Left lung (tissue), 10 donors: ENCODE results near the gene GRM7. TPM values are rescaled to one million over a fixed set of nuclear protein-coding genes. Genes with fewer than 3 reads are reported as not detected.

Source experiments
- ATAC-seq: fragments of 200-7000 bp; cut with Tn5 transposase; one replicate; pipeline ENCODE4 v1.9.1; 2020; ENCODE audit warnings: moderate library complexity
- DNase-seq, 4 donors: peaks; one replicate each; pipeline ENCODE4 v3.0.0-alpha.2; 2013 to 2020
- H3K27ac ChIP-seq, 2 donors: fragments of 200-600 bp; sonication (generic) in 1 of 2; one replicate each; pipeline versions ENCODE4 v1.5.0 to v1.8.0; 2020 to 2021
- H3K27me3 ChIP-seq, 2 donors: fragments of 200-600 bp; sonication (generic) in 1 of 2; one replicate each; pipeline versions ENCODE4 v1.5.0 to v1.8.0; 2020 to 2021
- H3K36me3 ChIP-seq, 2 donors: fragments of 200-600 bp; sonication (generic) in 1 of 2; one replicate each; pipeline versions ENCODE4 v1.5.0 to v1.8.0; 2020 to 2021
- H3K4me1 ChIP-seq, 2 donors: fragments of 200-600 bp; one replicate each; pipeline ENCODE4 v1.8.0; 2021
- H3K4me3 ChIP-seq, 2 donors: fragments of 200-600 bp; sonication (generic) in 1 of 2; one replicate each; pipeline versions ENCODE4 v1.5.0 to v1.8.0; 2020 to 2021; ENCODE audit warnings: mild to moderate bottlenecking in 1 of 2
- H3K9me3 ChIP-seq, 2 donors: fragments of 200-600 bp; sonication (generic) in 1 of 2; one replicate each; pipeline versions ENCODE4 v1.5.0 to v1.8.0; 2020 to 2021
- CTCF ChIP-seq, 2 donors: fragments of 200-600 bp; sonication (generic) in 1 of 2; IDR thresholded peaks; one replicate each; pipeline versions ENCODE4 v1.5.0 to v1.8.0; 2021; ENCODE audit warnings: antibody characterized with exemption in 2 of 2
- intact Hi-C, 2 donors: fragments of 100-400 bp; cut with DNase I; formaldehyde crosslinking; loops; one replicate each; pipeline versions ENCODE4 v1.11.2 to v1.14.2; 2022
- polyA plus RNA-seq, 6 donors: library from polyadenylated mRNA; unstranded; fragments of 120-200 nt; gene quantifications; one replicate each; pipeline ENCODE4 v1.2.1, GENCODE V29; 2013; ENCODE audit not compliant: insufficient read length in 6 of 6
- total RNA-seq, 2 donors: library from RNA; stranded (reverse); fragmentation: NEBNext Ultra II Directional; extraction: Animal tissue kit (Norgen Biotek cat#: 25700); gene quantifications; one replicate each; pipeline ENCODE4 v1.2.1, GENCODE V29; 2021
- donor health status: DM: no; HTN: yes; CAD: no.
- donor health status: DM: no; HTN: no; CAD: no.

GRM7 gene
- total and polyA plus RNA-seq, 8 donors: 0.04 to 0.72 (median 0.27) TPM

GRCh38 chr3:7396534-7396933 lies 535.6 kb downstream of the GRM7 start:
- no peak for TF ChIP-seq CTCF (IDR thresholded peaks at IDR 0.05)
- Histone ChIP-seq H3K36me3 (no peaks in the 10 kb centered on the region), H3K9me3 (peaks cover 0 to 7% of the 10 kb centered on the region in 2 donors), H3K27ac (no peak overlapping the region), H3K4me1 (no peaks in the 10 kb centered on the region), H3K27me3 (no peaks in the 10 kb centered on the region), H3K4me3 (no peak overlapping the region)
- ATAC-seq (no peak), DNase-seq (no peak)
- intact Hi-C loops: no loop called here

GRCh38 chr3:7397097-7397496 lies 536.2 kb downstream of the GRM7 start:
- intact Hi-C loops: no loop called here
- no peak for ATAC-seq

GRCh38 chr3:7400360-7400759 lies 539.4 kb downstream of the GRM7 start:
- Histone ChIP-seq H3K4me1 (no peaks in the 10 kb centered on the region), H3K9me3 (no peaks in the 10 kb centered on the region), H3K36me3 (no peaks in the 10 kb centered on the region), H3K27me3 (no peaks in the 10 kb centered on the region), H3K27ac (no peak overlapping the region), H3K4me3 (no peak overlapping the region)
- no peak for TF ChIP-seq CTCF (IDR thresholded peaks at IDR 0.05)
- ATAC-seq (no peak), DNase-seq (no peak)
- intact Hi-C loops: no loop called here

More at GRCh38 chr3:7397097-7397496, 536.2 kb downstream of the GRM7 start:
- DNase-seq: no peak
- Histone ChIP-seq H3K4me3 (no peak overlapping the region), H3K36me3 (no peaks in the 10 kb centered on the region), H3K4me1 (no peaks in the 10 kb centered on the region), H3K9me3 (peaks cover 0 to under 1% of the 10 kb centered on the region in 2 donors), H3K27me3 (no peaks in the 10 kb centered on the region), H3K27ac (no peak overlapping the region)
- no peak for TF ChIP-seq CTCF (IDR thresholded peaks at IDR 0.05)

GRCh38 chr3:7401418-7401817 lies 540.5 kb downstream of the GRM7 start:
- Histone ChIP-seq H3K4me1 (no peaks in the 10 kb centered on the region), H3K9me3 (no peaks in the 10 kb centered on the region), H3K36me3 (no peaks in the 10 kb centered on the region), H3K4me3 (no peak overlapping the region), H3K27ac (no peak overlapping the region), H3K27me3 (no peaks in the 10 kb centered on the region)
- DNase-seq (no peak), ATAC-seq (no peak)
- TF ChIP-seq CTCF (IDR thresholded peaks at IDR 0.05): no peak
- intact Hi-C loops: no loop called here

- no peak for DNase-seq
- Histone ChIP-seq H3K4me3 (no peak overlapping the region), H3K27me3 (no peaks in the 10 kb centered on the region), H3K36me3 (no peaks in the 10 kb centered on the region), H3K9me3 (no peaks in the 10 kb centered on the region), H3K4me1 (no peaks in the 10 kb centered on the region), H3K27ac (no peak overlapping the region)
- ATAC-seq: no peak
- intact Hi-C loops: no loop called here
- TF ChIP-seq CTCF (IDR thresholded peaks at IDR 0.05): no peak
Measured at GRCh38 chr3:7407107-7407506, 546.2 kb downstream of the GRM7 start.
